Skeletal muscle satellite cell (primary cell): ENCODE data around the gene HCN2.
A peak's percentile ranks its signal among the peaks of the same experiment; 100 is the strongest.

Source experiments
- H3K27me3 ChIP-seq: 2 replicates; pipeline ENCODE4 v1.7.0; 2013; ENCODE audit warnings: low read length; ENCODE audit not compliant: control insufficient read depth, insufficient read depth
- H3K36me3 ChIP-seq: 2 replicates; pipeline ENCODE4 v1.7.0; 2013; ENCODE audit warnings: mild to moderate bottlenecking, control low read depth, low read length; ENCODE audit not compliant: insufficient read depth
- H3K4me1 ChIP-seq: 2 replicates; pipeline ENCODE4 v1.7.0; 2013; ENCODE audit warnings: low read length; ENCODE audit not compliant: control insufficient read depth, insufficient read depth
- H3K4me2 ChIP-seq: 2 replicates; pipeline ENCODE4 v1.7.0; 2013; ENCODE audit warnings: mild to moderate bottlenecking, low read length
- H3K4me3 ChIP-seq: 2 replicates; pipeline ENCODE4 v1.7.0; 2013; ENCODE audit warnings: low read length
- H3K9ac ChIP-seq: 2 replicates; pipeline ENCODE4 v1.7.0; 2013; ENCODE audit warnings: mild to moderate bottlenecking, low read depth, low read length, moderate library complexity
- H3K9me3 ChIP-seq: replicated peaks from 2 replicates; pipeline ENCODE4 v1.7.0; 2013; ENCODE audit warnings: mild to moderate bottlenecking, control low read depth, low read length

The HCN2 gene

DNA sequence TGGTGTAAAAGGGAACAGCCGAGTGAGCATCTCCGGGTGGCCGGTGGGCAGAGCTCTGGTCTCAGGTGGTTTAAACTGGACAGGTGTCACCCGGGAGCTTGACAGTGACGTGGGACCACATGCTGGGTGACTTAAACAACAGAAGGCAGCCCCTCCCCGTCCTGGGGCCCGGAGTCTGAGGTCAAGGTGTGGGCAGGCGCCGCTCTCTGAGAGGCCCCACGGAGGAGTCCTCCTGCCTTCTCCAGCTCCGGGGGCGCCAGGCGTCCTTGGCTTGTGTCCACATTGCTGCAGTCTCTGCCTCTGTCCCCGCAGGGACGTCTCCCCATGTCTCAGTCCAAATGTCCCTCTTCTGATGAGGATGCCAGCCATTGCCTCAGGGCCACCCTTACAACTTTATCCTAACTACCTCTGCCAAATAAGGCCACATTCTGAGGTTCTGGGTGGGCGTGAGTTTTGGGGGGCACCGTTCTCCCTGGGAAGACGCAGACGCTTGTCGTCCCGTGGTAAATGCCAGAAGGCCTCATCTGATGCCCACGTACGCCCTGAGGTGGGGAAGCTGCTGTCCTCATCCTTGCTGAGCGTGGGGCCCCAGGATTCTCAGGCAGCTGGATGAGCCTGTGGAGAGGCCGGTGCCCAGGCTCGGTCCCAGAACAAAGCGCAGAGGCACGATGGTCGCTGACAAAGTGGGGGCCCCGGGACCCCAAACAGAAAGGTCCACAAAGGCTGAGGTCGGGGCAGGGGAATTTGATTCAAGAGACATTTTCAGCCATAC lies 32.9 kb upstream of the HCN2 start:
- peaks cover 6% of the 10 kb centered on the region for H3K4me1 ChIP-seq
- no peak overlapping the region for H3K9ac ChIP-seq
- no peak overlapping the region for H3K4me2 ChIP-seq
- no peak overlapping the region for H3K4me3 ChIP-seq
- H3K9me3 ChIP-seq: no peaks in the 10 kb centered on the region
- H3K36me3 ChIP-seq: no peaks in the 10 kb centered on the region
- H3K27me3 ChIP-seq: no peaks in the 10 kb centered on the region

GRCh38 chr19:558770-559439 lies 30.8 kb upstream of the HCN2 start:
- no peaks in the 10 kb centered on the region for H3K27me3 ChIP-seq
- no peak overlapping the region for H3K4me3 ChIP-seq
- no peaks in the 10 kb centered on the region for H3K36me3 ChIP-seq
- H3K9me3 ChIP-seq: no peaks in the 10 kb centered on the region
- H3K4me1 ChIP-seq: peaks cover 6% of the 10 kb centered on the region
- no peak overlapping the region for H3K4me2 ChIP-seq
- H3K9ac ChIP-seq: no peak overlapping the region

DNA sequence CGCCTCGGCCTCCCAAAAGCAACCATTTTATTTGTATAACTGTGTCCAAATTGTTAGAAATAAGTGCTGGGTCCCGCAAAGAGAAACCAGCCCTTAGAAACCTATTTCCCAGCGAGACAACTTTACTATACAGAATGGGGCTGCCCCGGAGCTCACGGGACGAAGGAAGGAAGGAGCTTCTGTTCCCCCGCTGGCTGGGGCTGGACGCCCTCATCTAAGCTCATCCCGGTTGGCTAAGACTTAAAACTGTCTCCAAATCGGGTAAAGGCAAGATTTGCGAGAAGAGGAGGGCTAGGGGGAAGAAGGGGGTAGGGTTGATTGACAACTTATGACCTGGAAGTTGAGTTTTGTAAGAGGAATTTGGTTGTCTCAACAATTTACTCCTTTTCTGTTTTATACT lies 29.6 kb upstream of the HCN2 start:
- H3K4me1 ChIP-seq: peaks cover 6% of the 10 kb centered on the region
- no peak overlapping the region for H3K9ac ChIP-seq
- H3K4me3 ChIP-seq: no peak overlapping the region
- H3K27me3 ChIP-seq: no peaks in the 10 kb centered on the region
- H3K36me3 ChIP-seq: no peaks in the 10 kb centered on the region
- no peak overlapping the region for H3K4me2 ChIP-seq
- no peaks in the 10 kb centered on the region for H3K9me3 ChIP-seq

GRCh38 chr19:566403-566802 lies 23.3 kb upstream of the HCN2 start:
- Histone ChIP-seq H3K36me3 (no peaks in the 10 kb centered on the region), H3K9me3 (no peaks in the 10 kb centered on the region), H3K27me3 (no peaks in the 10 kb centered on the region), H3K4me1 (peaks cover 4% of the 10 kb centered on the region), H3K4me2 (no peak overlapping the region), H3K9ac (no peak overlapping the region), H3K4me3 (no peak overlapping the region)

DNA sequence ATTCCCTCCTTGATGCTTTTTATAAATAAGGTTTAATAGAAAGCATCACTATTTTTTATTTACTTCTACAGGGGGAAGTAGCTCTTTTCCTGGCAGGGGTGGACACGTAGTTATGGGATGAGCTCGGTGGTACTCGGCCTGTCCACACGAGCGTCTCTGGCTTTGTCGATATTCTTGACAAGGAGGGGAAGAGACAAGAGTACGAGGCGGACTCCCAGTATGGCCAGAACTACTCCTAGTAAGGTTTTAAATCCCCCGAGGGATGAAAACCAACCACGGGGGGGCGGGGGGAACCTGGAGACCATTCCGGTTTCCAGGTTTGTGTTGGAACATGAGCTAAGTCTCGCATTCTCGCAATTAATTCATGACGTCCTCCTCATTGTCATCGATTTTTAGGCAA lies 22.8 kb upstream of the HCN2 start:
- peaks cover 8% of the 10 kb centered on the region for H3K4me1 ChIP-seq
- no peak overlapping the region for H3K9ac ChIP-seq
- no peak overlapping the region for H3K4me2 ChIP-seq
- H3K27me3 ChIP-seq: no peaks in the 10 kb centered on the region
- H3K9me3 ChIP-seq: no peaks in the 10 kb centered on the region
- no peak overlapping the region for H3K4me3 ChIP-seq
- H3K36me3 ChIP-seq: no peaks in the 10 kb centered on the region

DNA sequence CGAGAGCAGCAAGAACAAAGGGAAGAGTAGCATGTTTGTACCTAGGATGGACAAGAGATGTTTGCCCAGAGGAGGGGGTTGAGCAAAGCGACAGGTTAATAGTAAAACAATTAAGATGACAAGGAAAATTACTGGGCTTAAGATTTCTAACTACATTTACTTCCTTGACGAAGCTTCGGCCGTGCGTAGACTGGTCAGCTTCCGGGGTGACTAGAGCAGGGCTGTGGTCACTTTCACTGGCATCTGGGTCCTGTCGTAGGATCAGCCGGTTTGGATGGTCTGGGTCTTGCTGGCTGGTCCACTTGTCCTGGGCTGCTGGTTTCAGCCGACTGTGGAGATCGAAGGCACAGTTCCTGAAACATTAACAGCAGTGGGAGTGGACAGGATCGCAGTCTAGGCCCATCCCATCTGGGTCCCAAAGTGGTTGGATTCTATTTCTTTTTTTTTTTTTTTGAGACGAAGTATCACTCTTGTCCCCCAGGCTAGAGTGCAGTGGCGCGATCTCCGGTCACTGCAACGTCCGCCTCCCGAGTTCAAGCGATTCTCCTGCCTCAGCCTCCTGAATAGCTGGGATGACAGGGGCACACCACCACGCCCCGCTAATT lies 22.3 kb upstream of the HCN2 start:
- peaks cover 8% of the 10 kb centered on the region for H3K4me1 ChIP-seq
- H3K9me3 ChIP-seq: no peaks in the 10 kb centered on the region
- no peak overlapping the region for H3K4me2 ChIP-seq
- H3K27me3 ChIP-seq: no peaks in the 10 kb centered on the region
- no peaks in the 10 kb centered on the region for H3K36me3 ChIP-seq
- H3K4me3 ChIP-seq: no peak overlapping the region
- no peak overlapping the region for H3K9ac ChIP-seq

DNA sequence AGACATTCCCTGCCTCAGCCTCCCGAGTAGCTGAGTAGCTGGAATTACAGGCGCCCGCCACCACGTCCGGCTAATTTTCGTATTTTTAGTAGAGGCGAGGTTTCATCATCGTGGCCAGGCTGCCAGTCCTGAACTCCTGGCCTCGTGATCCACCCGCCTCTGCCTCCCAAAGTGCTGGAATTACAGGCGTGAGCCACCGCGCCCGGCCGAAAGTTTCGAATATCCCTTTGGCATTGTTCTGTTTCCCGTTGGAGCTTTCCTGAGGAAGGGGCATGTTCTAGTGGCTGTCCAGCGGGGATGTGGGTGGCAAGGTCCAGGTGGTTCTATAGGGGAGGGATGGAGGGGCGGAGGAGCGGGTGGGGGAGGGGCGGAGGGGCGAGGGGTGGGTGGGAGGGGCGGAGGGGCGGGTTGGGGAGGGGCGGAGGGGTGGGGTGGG lies 19.4 kb upstream of the HCN2 start:
- Histone ChIP-seq H3K27me3 (no peaks in the 10 kb centered on the region), H3K36me3 (no peaks in the 10 kb centered on the region), H3K9me3 (no peaks in the 10 kb centered on the region), H3K4me1 (peaks cover 22% of the 10 kb centered on the region), H3K4me2 (no peak overlapping the region), H3K9ac (no peak overlapping the region), H3K4me3 (no peak overlapping the region)

DNA sequence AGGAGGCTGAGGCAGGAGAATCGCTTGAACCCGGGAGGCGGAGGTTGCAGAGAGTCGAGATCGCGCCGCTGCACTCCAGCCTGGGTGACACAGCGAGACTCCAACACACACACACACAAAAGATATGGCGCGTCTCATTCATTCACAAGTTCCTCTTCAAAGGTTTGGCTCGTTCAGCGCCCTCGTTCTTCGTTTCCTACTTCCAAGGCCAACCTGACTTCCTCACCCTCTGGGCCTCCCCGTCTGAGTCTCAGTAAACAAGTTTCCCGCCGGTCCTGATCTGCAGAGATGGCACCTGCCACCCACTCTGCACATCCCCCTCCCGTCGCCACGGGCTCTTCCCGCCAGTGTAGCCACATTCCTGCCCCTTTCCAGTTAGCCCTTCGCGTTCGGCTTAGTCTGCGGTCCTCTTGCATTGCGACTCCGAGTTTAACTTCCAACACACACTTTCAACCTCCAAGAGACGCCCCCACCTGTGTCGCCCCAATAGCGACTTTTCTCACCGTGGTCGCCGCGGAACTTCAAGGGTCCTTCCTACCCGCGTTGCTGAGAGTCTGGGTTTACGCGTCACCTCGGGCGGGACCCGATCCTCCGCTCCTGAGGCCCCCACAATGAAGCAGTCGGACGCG lies 18.6 kb upstream of the HCN2 start:
- H3K9me3 ChIP-seq: no peaks in the 10 kb centered on the region
- peak overlapping the region; percentile 90 for H3K4me3 ChIP-seq
- peak overlapping the region; percentile 74 for H3K9ac ChIP-seq
- H3K4me2 ChIP-seq: peak overlapping the region; percentile 89
- no peaks in the 10 kb centered on the region for H3K27me3 ChIP-seq
- no peaks in the 10 kb centered on the region for H3K36me3 ChIP-seq
- H3K4me1 ChIP-seq: peaks cover 29% of the 10 kb centered on the region

GRCh38 chr19:571566-571974 lies 18.1 kb upstream of the HCN2 start:
- peak overlapping the region; percentile 74 for H3K9ac ChIP-seq

GRCh38 chr19:572140-572742 lies 17.4 kb upstream of the HCN2 start, which contains the start of gene BSG:
BSG (plus strand) TSS chr19:572596; CDS start chr19:572635, 39 bp downstream.
- no peaks in the 10 kb centered on the region for H3K27me3 ChIP-seq
- H3K4me2 ChIP-seq: peak within 1 kb of the TSS; percentile 100
- peaks cover 41% of the 10 kb centered on the region for H3K4me1 ChIP-seq
- peak within 1 kb of the TSS; percentile 90 for H3K4me3 ChIP-seq
- no peaks in the 10 kb centered on the region for H3K9me3 ChIP-seq
- H3K36me3 ChIP-seq: peaks cover 4% of the 10 kb centered on the region
- H3K9ac ChIP-seq: peak within 1 kb of the TSS; percentile 96

More at GRCh38 chr19:571566-571974, 18.1 kb upstream of the HCN2 start:
- Histone ChIP-seq H3K4me1 (peaks cover 34% of the 10 kb centered on the region), H3K36me3 (no peaks in the 10 kb centered on the region), H3K4me3 (peak overlapping the region; percentile 90), H3K4me2 (peak overlapping the region; percentile 89), H3K9me3 (no peaks in the 10 kb centered on the region), H3K27me3 (no peaks in the 10 kb centered on the region)
